SU-DHL-6 (cell line): ENCODE data around the gene HOXA5.

ENCODE experiments used
- H2AFZ ChIP-seq: fragments of 200-600 bp; sonication (generic); 2 replicates; pipeline ENCODE4 v1.6.1; 2014; ENCODE audit warnings: low read depth, mild to moderate bottlenecking, moderate library complexity, mixed read lengths, antibody characterized with exemption, low read length; ENCODE audit not compliant: severe bottlenecking
- H3F3A ChIP-seq: fragments of 200-600 bp; shearing (Covaris generic); 2 replicates; pipeline ENCODE4 v1.6.0; 2016; ENCODE audit warnings: antibody characterized with exemption, mild to moderate bottlenecking; ENCODE audit not compliant: insufficient read depth
- H3K27ac ChIP-seq: fragments of 200-600 bp; sonication (generic); 2 replicates; pipeline ENCODE4 v1.5.1; 2016; ENCODE audit warnings: low read depth, mild to moderate bottlenecking, low read length, moderate library complexity, mixed read lengths
- H3K27me3 ChIP-seq: fragments of 200-600 bp; sonication (generic), shearing (Covaris generic); 2 replicates; pipeline ENCODE4 v1.6.0; 2014; ENCODE audit warnings: mild to moderate bottlenecking, low read length
- H3K36me3 ChIP-seq: fragments of 200-600 bp; sonication (generic); 2 replicates; pipeline ENCODE4 v1.6.1; 2014; ENCODE audit warnings: mild to moderate bottlenecking, low read length, mixed read lengths
- H3K4me2 ChIP-seq: fragments of 300-600, 200-600 bp; shearing (Covaris generic), sonication (generic); 2 replicates; pipeline ENCODE4 v1.6.0; 2014; ENCODE audit warnings: low read length, low read depth, mild to moderate bottlenecking; ENCODE audit not compliant: poor library complexity, severe bottlenecking
- H3K4me3 ChIP-seq: fragments of 200-600 bp; sonication (generic); 2 replicates; pipeline ENCODE4 v1.5.1; 2014; ENCODE audit warnings: antibody characterized with exemption, low read length, mild to moderate bottlenecking, mixed read lengths; ENCODE audit not compliant: insufficient read depth, poor library complexity, severe bottlenecking
- H3K79me2 ChIP-seq: fragments of 200-600 bp; sonication (generic); 2 replicates; pipeline ENCODE4 v1.6.1; 2014; ENCODE audit warnings: mild to moderate bottlenecking, low read length, moderate library complexity; ENCODE audit not compliant: insufficient read depth
- H3K9ac ChIP-seq: fragments of 200-600 bp; sonication (generic); 2 replicates; pipeline ENCODE4 v1.7.0; 2014; ENCODE audit warnings: mild to moderate bottlenecking, low read length
- H3K9me2 ChIP-seq: fragments of 200-600 bp; sonication (generic); replicated peaks from 2 replicates; pipeline ENCODE4 v1.6.1; 2014; ENCODE audit warnings: low read length; ENCODE audit not compliant: insufficient read depth
- H3K9me3 ChIP-seq: fragments of 200-600 bp; sonication (generic); 2 replicates; pipeline ENCODE4 v1.6.1; 2014; ENCODE audit warnings: low read length, mixed read lengths; ENCODE audit not compliant: insufficient read depth
- H4K20me1 ChIP-seq: fragments of 200-600 bp; sonication (generic); 2 replicates; pipeline ENCODE4 v1.6.1; 2014; ENCODE audit warnings: low read depth, mild to moderate bottlenecking, antibody characterized with exemption, low read length, moderate library complexity, mixed read lengths
- EZH2phosphoT487 ChIP-seq: fragments of 200-600 bp; sonication (generic), shearing (Covaris generic); conservative IDR thresholded peaks from 2 replicates; pipeline ENCODE4 v1.6.1; 2018; ENCODE audit warnings: mild to moderate bottlenecking, antibody characterized with exemption, low read length, moderate library complexity, mixed read lengths
- TF ChIP-seq, protein P1 (sequence below): fragments of 200-600 bp; sonication (generic); IDR thresholded peaks from one replicate; pipeline ENCODE4 v1.5.1; 2017; ENCODE audit warnings: antibody characterized with exemption, mild to moderate bottlenecking, low read length, moderate library complexity; ENCODE audit not compliant: insufficient read depth, poor library complexity, severe bottlenecking

HOXA5 gene

DNA sequence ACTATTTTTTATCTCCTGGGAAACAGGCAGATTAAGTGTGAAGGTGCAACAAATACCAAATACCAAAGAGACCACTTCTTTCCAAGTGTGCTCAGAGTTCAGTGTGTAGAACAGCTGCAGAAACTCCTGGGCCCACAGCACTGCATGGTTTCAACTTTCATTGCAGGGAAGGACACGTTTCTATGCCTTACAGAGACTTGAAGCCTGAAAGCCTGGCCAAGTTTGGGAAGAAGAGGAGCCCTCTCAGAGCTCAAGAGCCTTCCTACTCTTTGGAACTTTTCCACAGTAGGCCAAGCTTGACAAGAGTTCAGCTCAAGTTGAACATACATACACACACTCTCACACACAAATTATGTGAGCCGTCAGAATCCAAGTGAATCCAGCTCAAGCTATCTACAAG lies 15.4 kb downstream of the HOXA5 start:
- no peak overlapping the region for H3K4me3 ChIP-seq
- H3K27me3 ChIP-seq: no peaks in the 10 kb centered on the region
- no peaks in the 10 kb centered on the region for H4K20me1 ChIP-seq
- no peak overlapping the region for H3K9ac ChIP-seq
- H2AFZ ChIP-seq: no peak overlapping the region
- H3K9me3 ChIP-seq: no peaks in the 10 kb centered on the region
- H3K27ac ChIP-seq: no peak overlapping the region
- H3F3A ChIP-seq: peaks cover 7% of the 10 kb centered on the region; the same call in 1 of the 2 replicates
- TF ChIP-seq EZH2phosphoT487: no peak
- TF ChIP-seq, protein P1, sequence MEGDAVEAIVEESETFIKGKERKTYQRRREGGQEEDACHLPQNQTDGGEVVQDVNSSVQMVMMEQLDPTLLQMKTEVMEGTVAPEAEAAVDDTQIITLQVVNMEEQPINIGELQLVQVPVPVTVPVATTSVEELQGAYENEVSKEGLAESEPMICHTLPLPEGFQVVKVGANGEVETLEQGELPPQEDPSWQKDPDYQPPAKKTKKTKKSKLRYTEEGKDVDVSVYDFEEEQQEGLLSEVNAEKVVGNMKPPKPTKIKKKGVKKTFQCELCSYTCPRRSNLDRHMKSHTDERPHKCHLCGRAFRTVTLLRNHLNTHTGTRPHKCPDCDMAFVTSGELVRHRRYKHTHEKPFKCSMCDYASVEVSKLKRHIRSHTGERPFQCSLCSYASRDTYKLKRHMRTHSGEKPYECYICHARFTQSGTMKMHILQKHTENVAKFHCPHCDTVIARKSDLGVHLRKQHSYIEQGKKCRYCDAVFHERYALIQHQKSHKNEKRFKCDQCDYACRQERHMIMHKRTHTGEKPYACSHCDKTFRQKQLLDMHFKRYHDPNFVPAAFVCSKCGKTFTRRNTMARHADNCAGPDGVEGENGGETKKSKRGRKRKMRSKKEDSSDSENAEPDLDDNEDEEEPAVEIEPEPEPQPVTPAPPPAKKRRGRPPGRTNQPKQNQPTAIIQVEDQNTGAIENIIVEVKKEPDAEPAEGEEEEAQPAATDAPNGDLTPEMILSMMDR: no peak
- H3K79me2 ChIP-seq: no peaks in the 10 kb centered on the region
- H3K9me2 ChIP-seq: no peaks in the 10 kb centered on the region
- no peak overlapping the region for H3K4me2 ChIP-seq
- H3K36me3 ChIP-seq: no peaks in the 10 kb centered on the region

- H3K9ac ChIP-seq: no peak overlapping the region
- H3F3A ChIP-seq: no peaks in the 10 kb centered on the region
- no peaks in the 10 kb centered on the region for H3K27me3 ChIP-seq
- H3K9me2 ChIP-seq: no peaks in the 10 kb centered on the region
- TF ChIP-seq, protein P1: no peak
- TF ChIP-seq EZH2phosphoT487: no peak
- no peaks in the 10 kb centered on the region for H3K9me3 ChIP-seq
- H3K36me3 ChIP-seq: no peaks in the 10 kb centered on the region
- H3K4me3 ChIP-seq: no peak overlapping the region
- no peaks in the 10 kb centered on the region for H4K20me1 ChIP-seq
- H3K4me2 ChIP-seq: no peak overlapping the region
- no peak overlapping the region for H3K27ac ChIP-seq
- H2AFZ ChIP-seq: no peak overlapping the region
- no peaks in the 10 kb centered on the region for H3K79me2 ChIP-seq
Observed at GRCh38 chr7:27126596-27127327, 16.7 kb downstream of the HOXA5 start.

GRCh38 chr7:27125986-27126394 lies 17.5 kb downstream of the HOXA5 start:
- H3K4me2 ChIP-seq: no peak overlapping the region
- H3F3A ChIP-seq: no peaks in the 10 kb centered on the region
- no peaks in the 10 kb centered on the region for H3K27me3 ChIP-seq
- H3K27ac ChIP-seq: no peak overlapping the region
- H3K4me3 ChIP-seq: no peak overlapping the region
- H3K9ac ChIP-seq: no peak overlapping the region
- TF ChIP-seq, protein P1: no peak
- H4K20me1 ChIP-seq: no peaks in the 10 kb centered on the region
- no peaks in the 10 kb centered on the region for H3K79me2 ChIP-seq
- no peaks in the 10 kb centered on the region for H3K9me2 ChIP-seq
- H2AFZ ChIP-seq: no peak overlapping the region
- H3K36me3 ChIP-seq: no peaks in the 10 kb centered on the region
- H3K9me3 ChIP-seq: no peaks in the 10 kb centered on the region
